K562 (cell line): ENCODE measurements around the gene PCDHB2. TPM values are rescaled to one million over a fixed set of nuclear protein-coding genes. Genes with fewer than 3 reads are reported as not detected.

Source experiments
- ATAC-seq: fragments of 200-7000 bp; cut with Tn5 transposase; 3 replicates; pipeline ENCODE4 v1.9.1; 2020; ENCODE audit warnings: moderate library complexity
- BruUV-seq: library from RNA; stranded (reverse); fragments of 400-500 nt; replicated peaks from 2 replicates; lab custom pipeline; 2021; lab: Mats Ljungman, UMichigan
- CTCF ChIA-PET: fragments of 300-600 bp; formaldehyde crosslinking; extraction: SDS; loops from one replicate; lab custom pipeline; 2021; ENCODE audit warnings: low intra/inter-chr PET ratio; lab: Yijun Ruan, JAX
- POLR2A ChIA-PET: fragments of 300-600, 350-650 bp; sonication (Branson Sonifier 250); formaldehyde crosslinking; extraction: SDS; loops from one replicate; lab custom pipeline; 2021; ENCODE audit warnings: antibody characterized with exemption, inconsistent platforms; lab: Yijun Ruan, JAX
- DNase-seq, 4 experiments: peaks; one replicate each; pipeline versions ENCODE4 v3.0.0 to v3.0.0-alpha.2; 2011 to 2018; ENCODE audit warnings: low spot score in 3 of 4, mixed read lengths in 3 of 4; ENCODE audit errors: extremely low read depth in 1 of 4
- FAIRE-seq: peaks from 2 replicates; lab custom pipeline; 2011; peaks lifted over from hg19 to GRCh38; lab: Jason Lieb, UNC
- H2AFZ ChIP-seq: 2 replicates; pipeline ENCODE4 v1.6.0; 2011; ENCODE audit warnings: low read depth, low read length, control low read depth, inconsistent platforms
- H3K27ac ChIP-seq: fragments of 200-600 bp; 3 replicates; pipeline ENCODE4 v1.8.0; 2011; ENCODE audit warnings: low read depth, mild to moderate bottlenecking, control low read depth, inconsistent platforms, low read length, moderate library complexity, mixed read lengths; ENCODE audit errors: extremely low read depth
- H3K27me3 ChIP-seq, 2 experiments: fragments of 300-600 bp in 1 of 2; 2 replicates in 1 of 2; 3 replicates in 1 of 2; pipeline versions ENCODE4 v1.6.0 to v1.8.0; 2011; ENCODE audit warnings: inconsistent platforms in 2 of 2, low read length in 2 of 2, mild to moderate bottlenecking in 1 of 2, mixed read lengths in 1 of 2, moderate library complexity in 1 of 2; ENCODE audit not compliant: control insufficient read depth in 2 of 2, insufficient read depth in 2 of 2
- H3K36me3 ChIP-seq: fragments of 300-600 bp; 3 replicates; pipeline ENCODE4 v1.8.0; 2011; ENCODE audit warnings: mild to moderate bottlenecking, low read length, inconsistent platforms; ENCODE audit not compliant: control insufficient read depth, insufficient read depth
- H3K4me1 ChIP-seq, 2 experiments: fragments of 200-600 bp in 1 of 2; replicated peaks in 1 of 2; 2 replicates in 1 of 2; 3 replicates in 1 of 2; pipeline versions ENCODE4 v1.5.1 to v1.8.0; 2011; ENCODE audit warnings: inconsistent platforms in 2 of 2, low read length in 2 of 2, mild to moderate bottlenecking in 1 of 2, mixed read lengths in 1 of 2, moderate library complexity in 1 of 2; ENCODE audit not compliant: control insufficient read depth in 2 of 2, insufficient read depth in 2 of 2
- H3K4me2 ChIP-seq: 2 replicates; pipeline ENCODE4 v1.6.1; 2011; ENCODE audit warnings: low read length, control low read depth, inconsistent platforms, mixed read lengths; ENCODE audit not compliant: insufficient read depth
- H3K4me3 ChIP-seq: fragments of 200-600 bp; sonication (generic), shearing (Covaris generic); 2 replicates; pipeline ENCODE4 v1.5.1; 2016; ENCODE audit warnings: control low read depth, inconsistent platforms
- H3K79me2 ChIP-seq: fragments of 200-600 bp; 3 replicates; pipeline ENCODE4 v1.8.0; 2011; ENCODE audit warnings: low read length, inconsistent platforms; ENCODE audit not compliant: control insufficient read depth, insufficient read depth
- H3K9ac ChIP-seq, 2 experiments: 2 replicates each; pipeline versions ENCODE4 v1.6.0 to v1.6.1; 2011; ENCODE audit warnings: low read depth in 2 of 2, low read length in 2 of 2, control low read depth in 1 of 2, inconsistent platforms in 1 of 2, mild to moderate bottlenecking in 1 of 2, mixed read lengths in 1 of 2; ENCODE audit not compliant: insufficient read depth in 1 of 2
- H3K9me1 ChIP-seq: one replicate; pipeline ENCODE4 v1.6.0; 2011; ENCODE audit warnings: inconsistent platforms, mild to moderate bottlenecking, low read length, moderate library complexity; ENCODE audit not compliant: control insufficient read depth, insufficient read depth
- H3K9me3 ChIP-seq: replicated peaks from 2 replicates; pipeline ENCODE4 v1.5.1; 2011; ENCODE audit warnings: low read depth, low read length, inconsistent platforms; ENCODE audit not compliant: control insufficient read depth, insufficient read depth
- H4K20me1 ChIP-seq: replicated peaks from 2 replicates; pipeline ENCODE4 v1.6.1; 2011; ENCODE audit warnings: low read length, inconsistent platforms, mixed read lengths; ENCODE audit not compliant: control insufficient read depth, insufficient read depth
- CLOCK ChIP-seq: fragments of 250-450 bp; sonication (Bioruptor Pico); IDR thresholded peaks from 2 replicates; pipeline ENCODE4 v1.4.0; 2020; ENCODE audit warnings: mild to moderate bottlenecking, moderate library complexity, borderline replicate concordance
- CTCF ChIP-seq, 3 experiments: IDR thresholded peaks in 2 of 3; conservative IDR thresholded peaks in 1 of 3; 2 replicates each; pipeline ENCODE4 v1.5.1; 2011 to 2012; ENCODE audit warnings: low read length in 3 of 3, mild to moderate bottlenecking in 3 of 3, control low read depth in 2 of 3, improper control_type of control experiment in 1 of 3, inconsistent platforms in 1 of 3, low read depth in 1 of 3, mixed read lengths in 1 of 3, moderate library complexity in 1 of 3; ENCODE audit not compliant: insufficient read depth in 2 of 3
- GABPB1 ChIP-seq: sonication (generic); formaldehyde crosslinking; IDR thresholded peaks from 2 replicates; pipeline ENCODE4 v1.8.0; 2022; ENCODE audit warnings: mild to moderate bottlenecking, missing genetic modification reagents
- SRF ChIP-seq, 2 experiments: fragments of 250-450, 450-650 bp in 1 of 2; sonication (Bioruptor Pico) in 1 of 2; sonication (generic) in 1 of 2; formaldehyde crosslinking; IDR thresholded peaks; 2 replicates each; pipeline versions ENCODE4 v1.5.0 to v1.5.1; 2020 to 2022; ENCODE audit warnings: mild to moderate bottlenecking in 1 of 2, missing genetic modification reagents in 1 of 2
- UBTF ChIP-seq, 2 experiments: IDR thresholded peaks; 2 replicates each; pipeline ENCODE4 v1.6.1; 2012; ENCODE audit warnings: improper control_type of control experiment in 2 of 2, low read depth in 2 of 2, low read length in 2 of 2, borderline replicate concordance in 1 of 2
- YY1 ChIP-seq, 3 experiments: IDR thresholded peaks; 2 replicates each; pipeline ENCODE4 v1.6.1; 2011; ENCODE audit warnings: low read length in 2 of 3, mild to moderate bottlenecking in 2 of 3, moderate library complexity in 2 of 3, borderline replicate concordance in 1 of 3, control low read depth in 1 of 3, low read depth in 1 of 3; ENCODE audit not compliant: insufficient read depth in 3 of 3, insufficient replicate concordance in 2 of 3, control insufficient read depth in 1 of 3, insufficient read length in 1 of 3; ENCODE audit errors: extremely low read depth in 1 of 3
- ZNF354B ChIP-seq: fragments of 250-450 bp; sonication (Bioruptor Pico); IDR thresholded peaks from 2 replicates; pipeline ENCODE4 v1.4.0; 2020
- WGBS: fragments of 100-300 bp; shearing (Covaris generic); methylation state at CpG from one replicate; pipeline ENCODE4 v1.1.6; 2016; ENCODE audit warnings: low coverage, mixed read lengths; ENCODE audit not compliant: insufficient coverage; ENCODE audit errors: missing lambda C conversion rate; 5-methylcytosine and 5-hydroxymethylcytosine counted together
- in situ Hi-C: fragments of 300-500 bp; cut with MboI; formaldehyde crosslinking; loops from 4 replicates; pipeline ENCODE4 v1.15.0; 2018; ENCODE audit warnings: inconsistent platforms, mixed read lengths
- intact Hi-C: fragments of 100-400 bp; cut with micrococcal nuclease; formaldehyde crosslinking; loops from 2 replicates; pipeline ENCODE4 v1.14.2; 2022
- polyA plus RNA-seq, 8 experiments: library from polyadenylated mRNA; depleted of rRNA in 4 of 8; stranded (reverse) in 5 of 8; unstranded in 3 of 8; fragments of >200 nt; fragmentation: Nextera tagmentation in 2 of 8; fragmentation: Illumina TruSeq in 1 of 8; extraction: Ambion mirVana in 2 of 8; extraction: Trizol in 1 of 8; gene quantifications; 2 replicates each; pipeline versions ENCODE4 v1.2.1 to v1.2.3, GENCODE V29; 2011 to 2014; ENCODE audit warnings: inconsistent platforms in 1 of 8, missing spikeins in 1 of 8
- total RNA-seq, 7 experiments: library from RNA; depleted of rRNA in 6 of 7; stranded (reverse); fragments of >200 nt in 6 of 7; fragmentation: Illumina TruSeq in 2 of 7; extraction: Trizol in 2 of 7; gene quantifications; 2 replicates each; pipeline versions ENCODE4 v1.2.1 to v1.2.3, GENCODE V29; 2011 to 2021; ENCODE audit warnings: low replicate concordance in 1 of 7

PCDHB2 gene
- total and polyA plus RNA-seq, 9 of the 15 experiments (the other 6 are each of a cell fraction or from before 2014, with no cell fraction given): 0.10 to 0.22 (median 0.17) TPM; not detected in 5

- no peak for TF ChIP-seq CLOCK (CRISPR knock-in tag)
- TF ChIP-seq GABPB1 (CRISPR knock-in tag): no peak
Measured at GRCh38 chr5:141127305-141127704, 32.9 kb downstream of the PCDHB2 start (continued).

GRCh38 chr5:141135030-141135717 lies 40.8 kb downstream of the PCDHB2 start, which contains the start of gene PCDHB5:
PCDHB5 (plus strand) TSS chr5:141135206; CDS start chr5:141135435, 229 bp downstream.
- H3K4me3 ChIP-seq: no peak within 1 kb of the TSS; the same call in 1 of the 2 replicates
- peak within 1 kb of the TSS; percentile 49 for H3K4me2 ChIP-seq
- BruUV-seq: no TSS peak
- no peaks in the 10 kb centered on the region for H4K20me1 ChIP-seq
- no peaks in the 10 kb centered on the region for H3K36me3 ChIP-seq
- ATAC-seq: peak; percentile 86
- no peaks in the 10 kb centered on the region for H3K79me2 ChIP-seq
- peak within 1 kb of the TSS; percentile 54 for H2AFZ ChIP-seq
- no peak within 1 kb of the TSS for H3K9ac ChIP-seq
- H3K9me1 ChIP-seq: no peaks in the 10 kb centered on the region
- intact Hi-C loops: no loop called here
- no peaks in the 10 kb centered on the region for H3K4me1 ChIP-seq
- POLR2A ChIA-PET: no interaction called here
- 3% methylated on average over 22 of the region's 22 CpGs for WGBS
- peak; percentile 34 to 49 (median 40) for DNase-seq
- TF ChIP-seq ZNF354B (CRISPR knock-in tag): no peak
- no peak for TF ChIP-seq SRF (CRISPR knock-in tag; IDR thresholded peaks at IDR 0.05)
- TF ChIP-seq UBTF (IDR thresholded peaks at IDR 0.05; ENCODE audit: borderline replicate concordance in 1 of 2, low read depth in 2 of 2, low read length in 2 of 2): no peak
- peak in 1 of 3 experiments; percentile 52 for TF ChIP-seq YY1 (IDR thresholded peaks at IDR 0.05; ENCODE audit: borderline replicate concordance in 1 of 3, control insufficient read depth in 1 of 3, extremely low read depth in 1 of 3, insufficient read depth in 3 of 3, insufficient read length in 1 of 3, insufficient replicate concordance in 2 of 3, low read depth in 1 of 3, low read length in 2 of 3)
- TF ChIP-seq CTCF (IDR thresholded peaks at IDR 0.05 in 2 of 3, conservative IDR thresholded peaks at IDR 0.05 in 1 of 3; ENCODE audit: insufficient read depth in 2 of 3, low read depth in 1 of 3, low read length in 3 of 3): peak; percentile 61 to 68 (median 65)
- H3K9me3 ChIP-seq: no peaks in the 10 kb centered on the region
- CTCF ChIA-PET: no interaction called here
- no peak for FAIRE-seq
- in situ Hi-C loops: no loop called here
- peaks cover 0 to 10% of the 10 kb centered on the region in 2 experiments; a peak in 2 of 5 replicates for H3K27me3 ChIP-seq
- no peak within 1 kb of the TSS for H3K27ac ChIP-seq
